Activated CD4-positive, alpha-beta T cell treated with anti-CD3 and anti-CD28 coated beads, Interleukin-2, amount 50 U/mL, for 48 hours (primary cell): ENCODE data around the gene INSYN2B.

Source experiments
- DNase-seq, 2 experiments: peaks; one replicate each; pipeline ENCODE4 v3.0.0-alpha.2; 2020

The INSYN2B gene

DNA sequence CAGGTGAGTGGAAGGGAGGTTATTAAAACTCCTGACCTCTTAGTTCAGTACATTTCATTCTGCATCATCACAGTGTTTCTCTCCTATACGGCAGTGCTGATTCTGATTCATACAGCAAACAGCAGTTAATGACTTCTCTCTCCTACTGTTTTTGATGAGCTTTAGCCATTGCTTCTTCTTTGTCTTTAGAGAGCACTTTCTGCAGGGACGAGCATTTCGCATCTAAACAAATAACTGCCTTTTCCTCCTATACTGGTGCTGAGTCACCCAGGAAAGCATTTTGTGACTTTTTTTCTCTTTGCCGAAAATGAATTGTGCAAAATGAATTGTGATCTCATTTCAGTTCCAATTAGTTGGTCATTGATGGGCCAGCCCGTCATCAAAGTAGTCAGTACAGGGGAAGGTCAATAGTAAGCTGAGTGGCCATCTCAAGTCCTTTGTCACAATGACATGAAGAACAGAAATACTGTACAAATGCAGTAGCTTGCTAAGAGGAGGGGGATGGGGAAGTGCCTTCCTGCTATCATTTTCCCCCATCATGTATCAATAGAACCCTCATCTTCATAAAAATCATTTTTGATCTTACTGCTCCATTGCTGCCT, 98.5 kb downstream of the INSYN2B start:
- no peak for DNase-seq

DNA sequence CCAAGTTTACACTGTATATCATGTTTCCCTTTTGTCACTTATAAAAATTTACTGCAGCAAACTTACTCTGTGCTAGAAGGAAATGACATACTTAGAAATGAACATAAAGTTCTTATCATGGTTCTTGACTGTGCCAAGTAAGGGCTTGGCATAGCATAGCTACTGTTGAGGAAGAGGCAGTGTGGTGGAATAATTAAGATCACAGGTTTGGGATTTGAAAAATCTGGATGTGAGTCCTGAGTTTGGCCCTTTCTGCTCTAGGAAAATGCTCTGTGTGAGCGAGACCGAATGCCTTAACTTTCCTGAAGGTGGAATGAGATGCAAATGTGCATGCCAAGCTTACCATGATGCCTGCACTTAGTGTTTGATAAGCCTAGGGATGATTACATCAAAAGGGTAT, 99.5 kb downstream of the INSYN2B start:
- no peak for DNase-seq

DNA sequence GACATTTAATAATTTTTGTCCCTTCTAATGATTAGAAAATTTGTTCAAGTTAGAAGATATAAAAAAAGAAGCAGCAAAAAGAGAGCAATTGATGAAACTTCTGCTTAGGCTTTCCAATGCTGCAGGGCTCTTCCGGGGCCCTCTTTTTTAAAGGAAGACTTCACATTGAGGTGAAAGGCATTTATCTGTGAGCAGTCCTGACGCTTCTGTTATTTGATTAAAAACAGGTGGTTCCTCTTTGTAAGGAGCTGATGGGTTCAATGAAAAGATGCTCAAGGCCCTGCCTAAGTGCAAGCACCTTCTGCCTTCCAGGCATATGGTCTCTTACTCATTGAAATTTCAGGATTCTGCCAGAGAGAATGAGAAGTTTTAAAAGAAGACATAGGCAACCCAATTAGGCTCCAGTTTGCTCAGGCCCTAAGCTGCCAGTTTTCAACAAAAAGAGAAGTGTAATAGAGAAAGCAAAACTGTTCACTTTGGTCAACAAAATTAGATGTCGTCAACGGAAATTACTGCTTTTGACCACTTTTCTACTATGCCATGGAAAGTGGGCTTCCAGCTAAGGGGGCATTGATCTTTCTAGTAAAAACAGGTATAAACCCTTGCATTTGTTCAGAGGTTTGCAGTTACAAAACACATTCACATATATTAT, 100.2 kb downstream of the INSYN2B start:
- DNase-seq = no peak

DNA sequence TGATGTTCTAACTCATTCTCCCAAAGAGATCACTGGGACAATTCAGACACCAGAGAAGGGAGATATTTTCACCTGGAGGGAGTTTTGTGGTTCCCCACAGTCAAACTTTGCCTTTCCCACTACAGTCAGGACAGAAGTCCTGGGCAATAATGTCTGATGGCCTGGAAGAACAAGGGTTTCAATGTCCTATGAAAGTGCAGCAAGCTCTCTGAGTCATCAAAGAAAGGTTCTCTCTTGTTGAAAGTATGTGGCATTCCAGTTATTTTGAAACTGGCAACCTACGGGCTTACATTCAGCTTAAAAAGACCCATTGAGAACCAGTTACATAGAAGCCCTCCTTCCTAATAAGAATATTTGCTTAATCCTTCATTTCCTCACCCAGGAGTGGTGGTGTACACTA, 103.9 kb downstream of the INSYN2B start:
- no peak for DNase-seq

DNA sequence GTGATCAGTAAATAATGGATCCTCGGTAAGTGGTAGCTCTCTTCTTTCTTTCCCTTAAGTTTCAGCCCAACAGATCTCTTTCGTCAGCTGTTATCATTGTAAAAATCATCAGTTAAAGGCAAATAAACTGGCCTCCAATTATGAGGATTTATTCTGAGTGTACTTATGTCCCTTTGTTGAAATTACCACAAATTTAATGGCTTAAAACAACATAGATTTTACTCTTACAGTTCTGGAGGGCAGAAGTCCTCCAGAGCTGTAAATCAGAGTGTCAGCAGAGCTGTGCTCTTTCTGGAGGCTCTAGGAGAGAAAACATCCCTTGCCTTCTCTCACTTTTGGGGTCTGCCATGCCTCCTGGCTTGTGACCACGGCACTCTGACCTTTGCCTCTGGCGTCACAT, 104.6 kb downstream of the INSYN2B start:
- no peak for DNase-seq

DNA sequence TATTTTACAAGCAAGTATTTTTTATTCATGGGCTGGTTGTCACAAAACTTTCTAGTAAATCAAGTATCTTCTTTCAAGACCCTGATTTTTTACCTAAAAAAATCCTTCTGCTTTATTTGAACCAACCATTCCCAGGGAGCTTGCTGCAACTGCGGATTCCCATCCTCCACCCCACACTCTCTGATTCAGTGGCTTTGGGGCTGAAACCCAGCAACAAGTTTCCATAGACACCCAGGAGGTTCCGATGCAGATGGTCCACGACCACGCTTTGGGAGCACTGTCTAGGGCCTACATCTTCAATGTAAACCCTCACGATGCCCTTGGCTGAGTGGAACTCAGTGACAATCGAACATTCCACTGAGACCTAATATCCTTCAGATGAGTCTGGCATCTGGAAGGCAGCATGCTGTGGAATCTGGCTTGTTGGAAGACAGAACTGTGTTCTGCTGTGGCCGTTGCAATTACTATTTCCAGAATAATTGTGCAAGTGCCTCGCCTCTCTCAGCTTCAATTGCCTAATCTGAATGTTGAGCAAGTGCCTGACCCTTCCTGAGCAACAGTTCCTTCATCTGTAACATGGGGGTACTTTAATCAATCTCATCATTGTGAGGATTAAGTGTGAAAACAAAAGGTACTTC, 105.1 kb downstream of the INSYN2B start:
- DNase-seq = no peak

DNA sequence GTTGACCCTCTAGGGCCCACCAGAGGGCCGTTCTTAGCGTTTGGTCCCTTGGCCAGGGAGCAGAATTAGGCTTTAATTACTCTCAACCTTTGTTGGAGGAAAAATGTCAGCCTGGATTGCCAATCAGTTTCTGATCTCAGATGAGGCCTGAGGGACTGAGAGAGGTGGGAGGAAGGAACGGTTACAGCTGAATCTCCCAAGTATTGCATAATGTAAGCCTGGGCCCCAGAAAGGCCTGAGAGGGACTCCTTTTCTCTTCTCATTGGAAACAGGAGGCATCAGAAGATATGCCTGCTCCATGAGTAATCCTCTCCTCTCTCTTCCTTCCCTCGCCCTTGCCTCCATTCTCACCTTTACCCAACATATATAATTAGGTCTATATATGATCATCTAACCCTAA, 105.7 kb downstream of the INSYN2B start:
- no peak for DNase-seq

DNA sequence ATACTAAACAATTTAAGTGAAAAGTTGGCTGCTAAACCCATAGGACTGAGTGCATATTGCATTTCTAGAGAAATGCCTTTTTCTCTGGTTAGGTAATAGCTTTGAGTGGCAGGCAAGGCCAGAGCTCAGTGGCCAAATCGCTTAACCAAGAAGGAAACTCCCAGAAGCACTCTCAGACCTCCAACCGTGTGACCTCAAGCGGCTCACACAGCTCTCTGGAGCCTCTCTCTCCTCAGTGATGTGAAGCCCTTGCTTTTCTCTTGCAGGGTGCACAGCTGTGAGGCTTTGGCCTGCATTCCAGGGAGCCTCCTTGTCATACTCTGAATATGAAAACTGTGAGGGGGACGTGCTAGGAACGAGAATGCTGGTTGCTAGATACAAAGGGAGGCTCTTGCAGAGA, 106.7 kb downstream of the INSYN2B start:
- DNase-seq = no peak

DNA sequence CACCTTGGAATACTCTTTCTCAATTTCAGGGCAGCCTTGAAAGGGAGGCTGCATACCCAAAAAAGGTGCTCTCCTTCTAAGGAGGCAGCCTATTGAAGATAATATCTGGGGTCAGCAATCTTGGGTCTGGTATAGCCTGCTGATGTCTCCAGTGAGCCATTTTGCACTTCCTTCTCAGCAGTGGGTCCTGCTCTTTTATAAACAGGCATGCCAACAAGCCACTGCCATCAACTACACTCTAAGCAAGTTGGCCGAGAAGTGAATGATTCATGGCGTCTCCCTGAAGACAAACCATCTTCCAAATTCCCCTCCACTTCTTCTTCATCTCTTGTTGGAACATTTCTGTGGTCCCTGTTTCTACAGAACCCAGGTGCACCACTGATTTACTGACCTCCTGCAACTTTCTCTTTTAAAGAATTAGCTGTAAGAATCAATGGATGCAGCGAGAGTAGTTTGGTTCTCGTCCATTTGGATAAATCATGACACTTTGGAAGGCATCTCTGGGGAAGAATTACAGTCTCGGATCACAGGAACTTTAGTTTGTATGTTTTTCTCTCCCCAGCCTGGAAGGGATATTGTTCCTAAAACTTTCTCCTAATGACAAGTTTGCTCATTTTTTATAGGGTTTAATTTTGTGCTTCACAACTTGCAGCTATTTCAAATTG, 108.3 kb downstream of the INSYN2B start:
- no peak for DNase-seq

DNA sequence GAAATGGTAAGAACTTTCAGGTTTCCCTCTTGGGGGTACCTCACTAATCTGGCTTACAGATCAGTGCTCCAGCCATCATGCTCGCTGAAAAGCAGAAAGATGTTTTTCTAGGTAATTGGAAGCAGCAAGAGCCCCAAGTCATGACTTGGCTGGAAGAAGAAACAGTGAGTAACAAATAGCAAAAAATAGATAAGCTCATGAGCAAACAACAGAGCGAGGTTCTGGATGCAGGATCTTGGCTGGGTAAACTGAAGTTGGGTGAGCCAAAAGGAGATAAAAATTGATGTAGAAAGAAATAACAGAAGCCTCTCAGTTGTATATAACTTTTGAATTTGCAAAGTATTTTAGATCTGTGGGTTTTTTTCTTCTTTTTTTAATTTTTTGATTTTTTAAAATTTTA, 110.1 kb downstream of the INSYN2B start:
- no peak for DNase-seq

DNA sequence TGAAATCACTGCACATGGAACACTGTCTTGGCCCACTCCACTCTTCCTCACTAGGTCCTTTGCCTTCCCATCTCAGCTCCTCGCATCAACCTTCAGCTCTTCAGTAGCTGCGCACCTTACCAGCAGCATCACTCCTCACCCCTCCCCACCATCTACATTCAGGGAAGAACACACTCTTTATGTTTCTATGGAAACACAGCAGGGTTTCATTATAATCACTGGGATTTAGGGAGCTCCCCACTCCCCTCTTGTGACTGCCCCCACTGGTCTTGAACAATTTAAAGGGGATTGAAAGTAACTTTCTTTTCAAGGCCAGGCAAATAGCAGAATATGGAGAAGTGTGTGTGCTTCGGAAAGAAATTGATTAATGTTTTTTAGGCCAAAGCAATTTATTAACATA, 111.2 kb downstream of the INSYN2B start:
- DNase-seq = no peak

DNA sequence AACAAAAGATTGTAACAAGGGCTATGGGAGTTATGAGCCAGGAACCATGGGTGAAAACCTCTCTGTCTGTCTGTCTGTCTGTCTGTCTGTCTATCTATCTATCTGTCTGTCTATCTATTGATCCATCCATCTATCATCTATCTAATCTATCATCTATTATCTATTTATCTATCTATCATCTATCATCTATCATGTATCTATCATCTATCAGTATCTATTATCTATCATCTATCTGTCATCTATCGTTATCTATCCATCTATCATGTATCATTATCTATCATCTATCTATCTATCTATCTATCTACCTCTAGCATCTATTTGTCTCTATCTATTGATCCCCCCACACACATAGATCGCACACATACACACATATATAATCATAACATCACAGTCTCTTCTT, 112.9 kb downstream of the INSYN2B start:
- DNase-seq = no peak

DNA sequence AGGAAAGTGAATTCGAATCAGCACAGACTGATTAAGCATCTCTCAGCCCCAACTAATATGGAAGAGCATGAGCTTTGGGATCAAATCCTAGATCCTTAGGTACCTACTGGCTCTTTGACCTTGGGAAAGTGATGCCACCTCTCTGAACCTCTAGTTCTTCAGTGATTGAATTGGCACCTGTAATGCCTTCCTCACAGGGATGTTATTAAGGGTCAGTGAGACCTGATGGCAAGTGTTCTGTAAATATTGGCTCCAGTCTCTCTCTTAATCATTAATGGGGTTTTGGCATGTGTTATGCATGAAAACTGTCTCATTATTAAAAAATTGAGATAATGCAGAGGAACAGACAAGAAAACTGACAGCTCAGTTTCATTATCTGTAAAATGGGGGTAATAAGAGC, 115.8 kb downstream of the INSYN2B start:
- DNase-seq = no peak

DNA sequence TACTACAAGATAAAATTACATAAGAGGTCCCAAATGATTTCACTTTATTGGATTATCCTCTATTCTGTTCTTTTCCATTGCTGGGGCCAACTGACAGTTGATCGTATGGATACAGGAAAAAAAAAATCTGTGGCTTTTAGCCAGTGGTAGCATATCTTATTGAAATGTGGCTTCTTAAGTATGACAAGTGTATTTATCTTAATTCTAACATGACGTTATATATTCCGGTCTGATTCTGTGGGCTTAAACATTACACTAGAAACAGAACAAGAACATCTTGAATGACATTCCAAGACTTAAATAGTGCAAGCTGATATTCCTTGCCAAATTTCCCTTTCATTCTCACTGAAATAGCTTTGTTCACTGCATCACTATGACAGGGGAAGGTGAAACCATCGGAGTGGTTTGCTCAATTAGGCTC, 117.9 kb downstream of the INSYN2B start:
- DNase-seq = no peak

DNA sequence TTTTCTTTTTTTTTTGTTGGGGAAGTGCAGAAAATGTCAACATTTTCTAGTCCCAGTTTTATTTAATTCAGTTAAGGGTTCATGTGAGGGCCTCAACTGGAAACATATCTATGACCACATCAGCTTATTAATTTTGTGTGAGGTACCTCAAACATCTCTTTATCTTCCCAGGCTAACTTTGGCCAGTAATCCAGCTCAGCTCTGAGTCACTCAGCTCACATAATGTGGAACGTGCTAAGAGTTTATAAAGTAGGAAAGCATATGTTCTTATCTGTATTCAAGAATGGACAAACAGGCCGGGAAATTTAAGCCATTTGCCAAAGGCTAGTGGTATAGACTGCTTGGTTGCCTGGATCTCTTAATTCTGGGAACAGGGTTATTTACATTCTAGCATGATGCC, 118.4 kb downstream of the INSYN2B start:
- DNase-seq = no peak

DNA sequence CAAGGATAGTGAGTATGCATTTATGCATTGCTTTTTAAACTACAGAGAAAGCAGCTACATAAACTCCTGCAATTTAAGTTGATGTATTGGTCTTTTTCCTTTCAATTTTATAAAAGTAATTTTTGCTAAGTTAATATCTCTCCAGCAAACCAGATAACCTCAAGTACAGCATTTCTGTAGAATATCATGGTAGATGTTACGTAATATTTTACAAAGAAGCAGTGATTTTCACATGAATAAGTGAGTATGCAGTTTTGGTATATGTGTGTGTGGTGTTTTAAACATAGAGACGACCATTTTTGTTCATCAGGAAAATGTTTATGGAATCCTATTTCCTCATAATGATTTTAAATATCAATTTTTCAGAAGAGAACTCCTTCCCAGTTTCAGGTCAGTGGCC, 118.9 kb downstream of the INSYN2B start:
- no peak for DNase-seq

DNA sequence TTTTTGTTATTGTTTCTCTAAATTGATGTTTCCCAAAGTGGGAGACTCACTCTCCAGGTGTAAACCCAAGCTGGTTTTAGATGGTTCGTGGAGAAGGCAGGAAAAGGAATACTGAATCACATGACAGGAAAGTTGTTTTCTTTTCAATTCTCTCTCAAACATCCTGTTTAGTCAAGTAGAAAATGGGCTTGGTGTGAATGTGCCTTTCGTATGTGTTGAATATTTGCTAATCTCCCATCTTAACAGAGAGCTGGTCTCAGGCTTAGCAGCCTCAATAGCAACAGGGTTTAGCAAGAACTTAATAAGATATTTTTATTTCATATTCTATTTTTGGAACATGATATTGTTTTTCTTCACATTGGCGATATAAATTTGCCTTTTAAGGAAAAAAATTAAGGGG, 119.7 kb downstream of the INSYN2B start:
- DNase-seq = no peak

DNA sequence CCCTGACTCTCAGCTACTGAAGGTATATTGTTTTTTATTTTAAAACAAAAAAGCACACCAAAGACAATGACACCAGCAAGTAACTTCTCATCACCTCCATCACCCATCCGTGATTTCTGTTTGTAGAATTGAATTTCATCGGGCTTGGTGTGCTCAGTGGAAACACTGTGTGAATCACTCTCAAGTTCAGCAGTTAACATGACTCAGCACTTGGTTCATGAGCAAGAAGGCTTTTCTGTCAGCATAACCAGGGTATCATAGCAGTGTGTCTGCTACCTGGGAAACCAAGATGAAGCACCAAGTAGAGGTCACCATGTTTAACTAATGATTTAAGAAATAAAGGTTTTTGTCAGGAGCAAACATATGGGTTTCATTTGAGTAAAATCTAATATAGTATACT, 123.7 kb downstream of the INSYN2B start:
- DNase-seq = no peak

DNA sequence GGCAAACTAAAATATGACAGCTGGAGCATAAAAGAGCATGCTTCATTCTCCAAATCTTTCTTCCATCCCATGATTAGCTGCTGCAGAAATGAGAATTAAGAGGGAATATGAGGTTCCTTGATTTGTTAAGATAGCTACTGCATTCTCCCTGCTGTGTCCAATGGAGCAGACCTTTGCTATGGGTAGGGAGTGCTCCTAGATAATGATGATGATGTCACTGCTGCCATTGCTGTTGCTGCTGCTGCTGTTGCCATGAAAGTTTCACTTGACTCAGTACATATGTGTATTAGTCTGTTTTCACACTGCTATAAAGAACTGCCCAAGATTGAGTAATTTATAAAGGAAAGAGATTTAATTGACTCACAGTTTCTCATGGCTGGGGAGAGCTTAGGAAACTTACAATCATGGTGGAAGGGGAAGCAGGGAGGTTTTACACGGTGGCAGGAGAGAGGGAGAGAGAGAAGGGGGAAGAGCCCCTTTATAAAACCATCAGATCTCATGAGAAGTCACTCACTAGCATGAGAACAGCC, 128.9 kb downstream of the INSYN2B start:
- DNase-seq = no peak

DNA sequence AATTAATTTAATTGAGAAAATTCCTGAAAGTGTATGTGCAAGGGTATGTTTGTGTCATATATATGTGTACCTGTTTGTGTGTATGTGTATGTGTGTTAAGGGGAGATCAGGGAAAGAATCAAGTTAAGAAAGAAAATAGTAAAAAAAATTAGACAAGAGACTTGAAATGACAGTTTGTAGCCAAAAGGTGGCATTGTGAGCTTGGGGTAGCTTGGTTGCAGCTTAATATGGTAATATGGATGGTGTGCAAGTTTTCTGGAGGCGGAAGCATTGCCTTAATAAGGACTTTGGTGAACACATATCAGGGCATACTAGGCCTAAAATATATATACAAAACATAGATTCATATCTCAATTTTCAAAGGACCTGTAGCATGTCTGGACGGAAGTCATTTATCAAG, 129.9 kb downstream of the INSYN2B start:
- no peak for DNase-seq

DNA sequence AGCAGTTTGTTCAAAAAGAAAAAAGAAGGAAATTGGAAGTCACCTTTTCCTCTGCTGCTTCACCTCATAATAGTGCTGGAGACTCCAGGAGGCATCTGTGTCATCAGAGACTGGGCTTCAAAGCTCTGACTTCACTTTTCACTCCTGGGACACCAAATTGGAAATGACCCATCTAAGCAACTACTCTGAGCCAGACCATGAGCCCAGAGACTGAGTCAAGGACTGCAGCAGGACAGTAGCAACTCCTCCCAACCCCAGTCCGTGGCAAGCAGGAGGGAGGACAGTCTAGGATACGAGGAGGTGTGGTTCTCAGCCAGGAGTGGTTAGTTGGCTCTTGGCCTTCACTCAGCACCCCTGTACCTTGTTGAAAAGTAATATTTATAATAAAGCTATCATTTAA, 131.5 kb downstream of the INSYN2B start:
- DNase-seq = no peak

DNA sequence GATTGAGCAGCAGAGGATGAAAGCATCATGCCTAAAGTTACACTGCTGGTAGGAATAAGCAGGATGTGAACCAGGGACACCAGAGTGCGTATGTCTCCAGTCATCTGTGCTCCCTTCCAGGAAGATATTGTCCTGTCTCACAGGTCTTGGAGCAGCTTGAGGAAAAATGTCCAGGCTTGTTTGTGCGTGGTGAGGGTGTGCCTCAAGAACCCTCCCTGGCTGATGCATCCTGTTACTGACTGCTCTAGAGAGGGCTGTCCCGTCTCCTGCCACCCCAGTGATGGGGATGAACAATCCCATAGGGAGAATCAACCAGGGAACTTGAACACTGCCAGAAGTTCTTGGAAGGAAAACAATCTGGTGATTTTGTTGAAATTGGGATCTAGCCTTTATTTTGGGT, 132.0 kb downstream of the INSYN2B start:
- no peak for DNase-seq

DNA sequence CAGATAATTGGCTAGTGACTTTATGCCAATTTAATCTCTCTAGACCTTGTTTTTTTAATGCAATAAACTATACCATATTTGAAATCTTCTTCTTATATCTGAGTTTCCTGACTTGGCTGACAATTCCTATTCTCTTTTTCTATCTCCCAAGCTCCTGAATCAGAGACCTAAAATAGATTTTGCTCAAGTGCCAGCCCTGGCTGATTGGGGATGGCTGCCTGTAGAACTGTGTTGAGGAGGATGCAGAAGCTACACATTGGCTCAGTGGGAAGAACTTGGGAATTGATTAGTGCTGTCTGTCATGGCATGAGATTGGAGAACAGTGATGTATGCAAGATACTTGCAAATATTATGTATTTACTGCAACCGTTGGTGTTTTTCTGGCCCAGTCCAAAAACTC, 132.8 kb downstream of the INSYN2B start:
- DNase-seq = no peak

DNA sequence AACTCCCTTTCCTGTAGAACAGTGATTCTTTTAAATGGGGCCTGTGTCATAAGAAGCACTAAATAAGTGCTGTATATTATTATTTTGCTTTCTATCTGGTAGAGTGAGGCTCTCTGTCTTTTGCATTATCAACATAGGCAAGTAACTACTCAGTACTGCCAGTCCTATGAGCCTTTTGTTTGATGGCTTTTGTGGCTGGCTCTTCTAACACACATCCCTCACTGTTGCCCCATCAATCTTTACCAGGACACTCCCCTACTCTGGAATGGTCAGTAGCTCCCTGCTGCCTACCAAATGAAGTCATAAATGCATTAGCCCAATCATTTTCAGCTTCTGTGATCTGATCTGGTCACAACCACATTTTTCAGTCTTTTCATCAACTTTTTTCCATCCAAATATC, 137.6 kb downstream of the INSYN2B start:
- no peak for DNase-seq
